ENCODE data around the gene C9orf57.

The C9orf57 gene

DNA sequence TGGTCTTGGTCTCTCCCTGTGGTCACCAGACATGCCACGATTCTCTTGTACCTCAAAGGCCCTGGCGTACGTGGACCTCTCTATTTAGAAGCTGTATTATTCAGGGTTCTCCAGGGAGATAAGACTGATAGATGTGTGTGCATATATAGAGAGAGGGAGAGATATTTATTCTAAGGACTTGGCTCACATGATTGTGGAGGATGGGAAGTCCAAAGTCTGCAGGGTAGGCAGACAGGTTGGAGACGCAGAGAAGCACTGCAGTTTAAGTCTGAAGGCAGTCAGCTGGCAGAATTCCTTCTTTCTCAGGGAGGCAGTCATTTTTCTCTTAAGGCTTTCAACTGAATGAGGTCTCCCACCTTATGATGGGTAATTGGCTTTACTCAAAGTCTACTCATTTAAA, 16.3 kb downstream of the C9orf57 start:
- H3K9me3 ChIP-seq (ENCODE audit: low read length), result no peaks in the 10 kb centered on the region
- no peak overlapping the region for H3K9ac ChIP-seq (ENCODE audit: low read length)

DNA sequence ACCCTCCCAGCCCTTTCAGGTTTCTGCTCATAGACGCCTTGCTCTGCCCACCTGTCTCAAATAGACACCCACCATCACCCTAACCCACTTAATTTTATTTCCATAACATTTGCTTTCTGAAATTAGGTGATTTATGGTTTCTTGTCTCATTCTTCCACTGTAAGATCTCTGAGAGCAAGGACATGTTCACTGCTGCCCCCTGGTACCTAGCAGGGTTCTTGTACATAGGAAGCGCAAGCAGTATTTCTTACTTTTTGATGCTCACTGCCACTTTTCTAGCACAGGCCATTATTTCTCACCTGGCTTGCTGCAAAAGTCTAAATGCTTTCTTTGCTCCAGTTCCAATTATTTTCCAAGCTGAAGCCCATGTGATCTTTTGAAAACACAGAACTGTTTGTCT, 16.8 kb downstream of the C9orf57 start:
- H3K27ac ChIP-seq (ENCODE audit: low read depth, low read length), result no peak overlapping the region
- H3K4me3 ChIP-seq (ENCODE audit: low read depth in 1 of 2, low read length in 2 of 2), result no peak overlapping the region
- no peaks in the 10 kb centered on the region for H3K27me3 ChIP-seq (ENCODE audit: control insufficient read depth in 1 of 2, insufficient read depth in 2 of 2, low read length in 2 of 2)
- no peaks in the 10 kb centered on the region for H3K4me1 ChIP-seq (ENCODE audit: insufficient read depth, low read length)
- no peaks in the 10 kb centered on the region for H3K36me3 ChIP-seq (ENCODE audit: insufficient read depth, low read length)
- no peaks in the 10 kb centered on the region for H3K9me3 ChIP-seq (ENCODE audit: low read length)
- H3K9ac ChIP-seq (ENCODE audit: low read length), result no peak overlapping the region

More for the DNA sequence above, 16.3 kb downstream of the C9orf57 start:
- Histone ChIP-seq H3K4me1 (ENCODE audit: insufficient read depth, low read length) (no peaks in the 10 kb centered on the region), H3K27me3 (ENCODE audit: control insufficient read depth in 1 of 2, insufficient read depth in 2 of 2, low read length in 2 of 2) (no peaks in the 10 kb centered on the region), H3K4me3 (ENCODE audit: low read depth in 1 of 2, low read length in 2 of 2) (no peak overlapping the region), H3K36me3 (ENCODE audit: insufficient read depth, low read length) (no peaks in the 10 kb centered on the region), H3K27ac (ENCODE audit: low read depth, low read length) (no peak overlapping the region)

DNA sequence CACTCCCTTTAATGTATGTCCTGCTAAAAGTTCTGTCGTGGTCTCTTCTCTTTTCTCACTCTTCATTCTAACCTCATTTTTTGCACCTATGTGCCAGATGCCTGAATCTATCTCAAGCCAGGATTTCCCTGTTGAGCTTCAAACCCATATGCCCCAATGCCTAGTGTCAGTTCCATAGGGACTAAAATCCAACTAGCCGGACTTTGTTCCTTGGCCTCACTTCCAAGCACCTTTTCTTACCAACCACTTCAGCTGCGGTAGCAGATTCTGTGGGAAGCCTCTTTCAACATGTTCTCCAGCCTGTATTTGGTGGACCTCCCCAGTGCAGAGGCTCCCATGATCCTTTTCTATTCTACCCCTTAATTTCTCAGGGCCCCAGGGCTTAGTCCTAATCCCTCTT, 17.5 kb downstream of the C9orf57 start:
- Histone ChIP-seq H3K4me1 (ENCODE audit: insufficient read depth, low read length) (no peaks in the 10 kb centered on the region), H3K4me3 (ENCODE audit: low read depth in 1 of 2, low read length in 2 of 2) (no peak overlapping the region), H3K9me3 (ENCODE audit: low read length) (no peaks in the 10 kb centered on the region), H3K27ac (ENCODE audit: low read depth, low read length) (no peak overlapping the region), H3K36me3 (ENCODE audit: insufficient read depth, low read length) (no peaks in the 10 kb centered on the region), H3K27me3 (ENCODE audit: control insufficient read depth in 1 of 2, insufficient read depth in 2 of 2, low read length in 2 of 2) (no peaks in the 10 kb centered on the region), H3K9ac (ENCODE audit: low read length) (no peak overlapping the region)

DNA sequence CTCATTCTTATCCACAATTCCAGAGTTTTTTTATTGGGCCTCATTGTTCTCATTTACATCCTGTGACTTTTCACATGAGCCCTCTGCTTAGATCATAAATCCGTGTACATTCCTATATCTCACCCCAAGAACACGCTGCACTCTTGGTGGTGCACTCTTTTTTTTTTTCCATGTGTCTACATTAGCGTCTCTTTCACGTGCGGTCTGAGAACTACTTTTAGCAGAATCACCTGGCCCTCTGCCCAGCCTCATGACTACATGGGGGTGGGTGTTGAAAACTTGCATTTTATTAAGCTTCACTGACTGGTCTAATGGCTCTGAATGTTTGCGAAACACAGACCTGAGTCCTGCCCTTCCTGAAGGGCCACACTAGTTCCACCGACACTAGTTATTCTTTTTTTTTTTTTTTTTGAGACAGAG, 18.6 kb downstream of the C9orf57 start:
- no peak overlapping the region for H3K27ac ChIP-seq (ENCODE audit: low read depth, low read length)

DNA sequence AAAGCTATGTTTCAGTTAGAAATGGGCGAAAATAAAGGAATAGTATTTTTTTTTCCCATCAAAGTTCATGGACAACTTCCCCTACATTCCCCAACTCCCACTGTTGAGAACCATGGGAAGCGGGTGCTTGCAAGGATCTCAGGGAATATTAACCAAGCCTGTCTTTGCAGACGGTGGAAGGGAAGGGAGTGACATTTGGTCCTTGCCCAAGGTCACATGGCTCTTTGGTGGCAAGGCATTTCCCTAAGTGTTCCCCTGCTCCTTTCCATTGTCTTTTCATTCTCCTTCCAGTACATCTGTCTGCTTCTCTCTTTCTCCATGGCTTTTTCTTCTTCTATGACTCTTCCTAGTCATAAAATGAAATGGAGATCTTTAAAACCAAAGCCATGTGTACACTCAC, 19.0 kb downstream of the C9orf57 start:
- no peak overlapping the region for H3K27ac ChIP-seq (ENCODE audit: low read depth, low read length)

More for the DNA sequence above, 18.6 kb downstream of the C9orf57 start:
- Histone ChIP-seq H3K9me3 (ENCODE audit: low read length) (no peaks in the 10 kb centered on the region), H3K4me3 (ENCODE audit: low read depth in 1 of 2, low read length in 2 of 2) (no peak overlapping the region), H3K4me1 (ENCODE audit: insufficient read depth, low read length) (no peaks in the 10 kb centered on the region), H3K36me3 (ENCODE audit: insufficient read depth, low read length) (no peaks in the 10 kb centered on the region), H3K27me3 (ENCODE audit: control insufficient read depth in 1 of 2, insufficient read depth in 2 of 2, low read length in 2 of 2) (no peaks in the 10 kb centered on the region), H3K9ac (ENCODE audit: low read length) (no peak overlapping the region)

DNA sequence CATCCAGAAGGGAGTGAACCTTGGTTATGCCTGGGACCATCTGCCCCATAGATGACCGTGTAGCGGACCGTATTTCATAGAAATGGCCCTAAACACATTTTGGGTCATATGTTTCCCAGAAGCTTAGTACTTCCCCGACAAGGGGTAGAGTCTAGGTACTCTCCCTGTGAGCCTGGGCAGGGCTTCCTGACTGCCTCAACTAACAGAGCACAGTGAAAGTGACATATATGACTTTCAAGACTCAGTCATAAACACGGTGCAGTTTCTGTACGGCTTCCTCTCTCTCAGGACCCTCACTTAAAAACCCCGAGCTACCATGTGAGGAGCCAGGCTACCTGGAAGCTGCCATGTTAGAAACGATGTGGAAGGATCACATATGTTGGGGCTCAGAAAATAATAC, 20.9 kb downstream of the C9orf57 start:
- H3K4me3 ChIP-seq (ENCODE audit: low read depth in 1 of 2, low read length in 2 of 2), result no peak overlapping the region

More for the DNA sequence above, 19.0 kb downstream of the C9orf57 start:
- Histone ChIP-seq H3K36me3 (ENCODE audit: insufficient read depth, low read length) (no peaks in the 10 kb centered on the region), H3K9me3 (ENCODE audit: low read length) (no peaks in the 10 kb centered on the region), H3K9ac (ENCODE audit: low read length) (no peak overlapping the region), H3K4me3 (ENCODE audit: low read depth in 1 of 2, low read length in 2 of 2) (no peak overlapping the region), H3K27me3 (ENCODE audit: control insufficient read depth in 1 of 2, insufficient read depth in 2 of 2, low read length in 2 of 2) (no peaks in the 10 kb centered on the region), H3K4me1 (ENCODE audit: insufficient read depth, low read length) (no peaks in the 10 kb centered on the region)

DNA sequence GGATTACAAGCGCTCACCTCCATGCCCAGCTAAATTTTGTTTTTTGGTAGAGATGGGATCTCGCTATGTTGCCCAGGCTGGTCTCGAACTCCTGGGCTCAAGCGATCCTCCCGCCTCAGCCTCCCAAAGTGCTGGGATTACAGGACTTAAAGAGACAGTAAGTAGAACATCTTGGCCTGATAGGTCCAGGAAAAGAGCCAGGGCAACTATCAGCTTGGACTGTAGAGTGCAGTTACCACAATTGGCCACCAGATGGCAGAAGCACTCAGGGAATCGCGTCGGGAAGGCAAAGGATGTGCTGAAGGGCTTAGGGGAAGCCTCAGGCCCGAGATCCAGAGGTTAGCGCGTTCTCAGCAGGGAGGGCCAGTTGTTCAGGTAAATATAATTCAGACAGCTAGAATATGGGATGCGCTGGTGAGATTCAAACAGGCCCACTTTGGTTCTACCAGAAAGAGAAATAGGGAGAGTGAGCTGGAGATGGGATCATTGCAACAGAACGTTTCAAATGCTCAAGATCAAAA, 21.5 kb downstream of the C9orf57 start:
- Histone ChIP-seq H3K4me1 (ENCODE audit: insufficient read depth, low read length) (no peaks in the 10 kb centered on the region), H3K9ac (ENCODE audit: low read length) (no peak overlapping the region), H3K27me3 (ENCODE audit: control insufficient read depth in 1 of 2, insufficient read depth in 2 of 2, low read length in 2 of 2) (no peaks in the 10 kb centered on the region), H3K9me3 (ENCODE audit: low read length) (no peaks in the 10 kb centered on the region), H3K36me3 (ENCODE audit: insufficient read depth, low read length) (no peaks in the 10 kb centered on the region), H3K4me3 (ENCODE audit: low read depth in 1 of 2, low read length in 2 of 2) (no peak overlapping the region), H3K27ac (ENCODE audit: low read depth, low read length) (no peak overlapping the region)

More for the DNA sequence above, 20.9 kb downstream of the C9orf57 start:
- no peaks in the 10 kb centered on the region for H3K36me3 ChIP-seq (ENCODE audit: insufficient read depth, low read length)
- no peaks in the 10 kb centered on the region for H3K27me3 ChIP-seq (ENCODE audit: control insufficient read depth in 1 of 2, insufficient read depth in 2 of 2, low read length in 2 of 2)
- no peaks in the 10 kb centered on the region for H3K4me1 ChIP-seq (ENCODE audit: insufficient read depth, low read length)
- no peaks in the 10 kb centered on the region for H3K9me3 ChIP-seq (ENCODE audit: low read length)
- H3K9ac ChIP-seq (ENCODE audit: low read length), result no peak overlapping the region
- no peak overlapping the region for H3K27ac ChIP-seq (ENCODE audit: low read depth, low read length)

DNA sequence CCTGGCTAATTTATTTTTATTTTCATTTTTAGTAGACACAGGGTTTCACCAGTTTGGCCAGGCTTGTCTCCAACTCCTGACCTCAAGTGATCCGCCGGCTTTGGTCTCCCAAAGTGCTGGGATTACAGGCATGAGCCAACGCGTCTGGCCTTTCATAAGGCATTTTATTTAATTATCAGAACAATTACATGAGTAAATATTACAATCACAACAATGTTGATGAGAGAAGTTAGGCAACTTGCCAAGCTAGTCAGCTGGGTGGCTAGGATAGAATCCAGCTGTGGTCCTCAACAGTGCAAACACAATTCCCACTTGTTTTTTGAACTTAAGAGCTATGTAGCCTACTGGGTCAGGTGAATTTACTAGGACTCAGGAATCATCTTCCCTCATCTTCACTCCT, 22.0 kb downstream of the C9orf57 start:
- Histone ChIP-seq H3K4me1 (ENCODE audit: insufficient read depth, low read length) (no peaks in the 10 kb centered on the region), H3K27ac (ENCODE audit: low read depth, low read length) (no peak overlapping the region), H3K9ac (ENCODE audit: low read length) (no peak overlapping the region), H3K27me3 (ENCODE audit: control insufficient read depth in 1 of 2, insufficient read depth in 2 of 2, low read length in 2 of 2) (no peaks in the 10 kb centered on the region), H3K36me3 (ENCODE audit: insufficient read depth, low read length) (no peaks in the 10 kb centered on the region), H3K9me3 (ENCODE audit: low read length) (no peaks in the 10 kb centered on the region), H3K4me3 (ENCODE audit: low read depth in 1 of 2, low read length in 2 of 2) (no peak overlapping the region)

DNA sequence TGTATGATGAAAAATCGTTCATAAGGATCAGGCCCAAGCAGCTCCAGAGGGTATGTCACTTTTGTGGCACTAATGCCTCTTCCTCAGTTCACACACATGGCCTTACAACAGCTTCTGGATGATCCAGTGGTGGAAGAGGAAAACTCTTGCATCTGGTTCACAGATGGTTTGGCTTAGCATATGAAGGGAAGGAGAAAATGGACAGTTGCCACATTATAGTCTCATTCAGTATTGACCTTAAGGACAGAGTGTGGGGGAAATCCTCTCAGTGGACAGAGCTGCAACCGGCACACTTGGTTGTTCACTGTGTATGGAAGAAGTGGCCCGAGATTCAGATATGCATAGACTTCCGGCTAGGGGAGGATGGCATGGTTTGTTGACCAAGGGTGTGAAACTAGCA, 22.8 kb downstream of the C9orf57 start:
- no peaks in the 10 kb centered on the region for H3K9me3 ChIP-seq (ENCODE audit: low read length)
- no peak overlapping the region for H3K27ac ChIP-seq (ENCODE audit: low read depth, low read length)
- no peaks in the 10 kb centered on the region for H3K36me3 ChIP-seq (ENCODE audit: insufficient read depth, low read length)
- no peak overlapping the region for H3K9ac ChIP-seq (ENCODE audit: low read length)
- no peaks in the 10 kb centered on the region for H3K27me3 ChIP-seq (ENCODE audit: control insufficient read depth in 1 of 2, insufficient read depth in 2 of 2, low read length in 2 of 2)
- H3K4me3 ChIP-seq (ENCODE audit: low read depth in 1 of 2, low read length in 2 of 2), result no peak overlapping the region
- H3K4me1 ChIP-seq (ENCODE audit: insufficient read depth, low read length), result no peaks in the 10 kb centered on the region

DNA sequence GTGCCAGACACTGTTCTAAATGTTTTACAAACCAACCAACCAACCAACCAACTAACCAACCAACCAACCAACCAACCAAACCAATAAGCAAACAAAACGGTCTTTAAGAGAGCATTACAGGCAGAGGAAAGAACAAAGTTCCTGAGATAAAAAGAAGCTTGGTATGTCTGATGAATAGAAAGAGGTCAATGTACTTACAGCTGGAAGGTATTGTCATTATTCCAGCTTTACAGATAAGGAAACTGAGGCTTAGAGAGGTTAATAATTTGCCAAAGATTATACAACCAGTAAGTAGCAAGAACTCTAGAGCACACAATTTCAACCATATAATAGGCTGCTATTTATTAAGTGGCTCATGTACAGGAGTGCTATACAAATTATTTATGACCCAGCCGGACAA, 29.6 kb downstream of the C9orf57 start:
- no peaks in the 10 kb centered on the region for H3K36me3 ChIP-seq (ENCODE audit: insufficient read depth, low read length)
- H3K4me1 ChIP-seq (ENCODE audit: insufficient read depth, low read length), result no peaks in the 10 kb centered on the region
- H3K9ac ChIP-seq (ENCODE audit: low read length), result no peak overlapping the region

DNA sequence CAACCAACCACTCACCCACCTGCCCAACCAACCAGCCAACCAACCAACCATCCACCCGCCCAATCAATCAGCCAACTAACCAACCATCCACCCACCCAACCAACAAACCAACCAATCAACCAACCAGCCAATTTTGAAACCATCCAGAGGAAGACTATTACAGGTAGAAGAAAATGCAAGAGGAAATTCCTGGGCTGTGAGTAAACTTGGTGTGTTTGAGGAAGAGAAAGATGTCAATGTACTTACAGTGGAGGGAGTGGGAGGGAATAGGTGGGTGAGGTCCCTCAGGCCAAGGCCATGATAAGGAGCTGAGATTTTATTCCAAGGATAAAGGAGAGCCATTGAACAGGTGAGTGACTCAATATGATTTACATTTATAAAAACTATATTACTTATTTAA, 30.4 kb downstream of the C9orf57 start:
- Histone ChIP-seq H3K4me3 (ENCODE audit: low read depth in 1 of 2, low read length in 2 of 2) (no peak overlapping the region), H3K9me3 (ENCODE audit: low read length) (no peaks in the 10 kb centered on the region), H3K4me1 (ENCODE audit: insufficient read depth, low read length) (no peaks in the 10 kb centered on the region), H3K9ac (ENCODE audit: low read length) (no peak overlapping the region), H3K27ac (ENCODE audit: low read depth, low read length) (no peak overlapping the region), H3K36me3 (ENCODE audit: insufficient read depth, low read length) (no peaks in the 10 kb centered on the region), H3K27me3 (ENCODE audit: control insufficient read depth in 1 of 2, insufficient read depth in 2 of 2, low read length in 2 of 2) (no peaks in the 10 kb centered on the region)

More for the DNA sequence above, 29.6 kb downstream of the C9orf57 start:
- Histone ChIP-seq H3K4me3 (ENCODE audit: low read depth in 1 of 2, low read length in 2 of 2) (no peak overlapping the region), H3K9me3 (ENCODE audit: low read length) (no peaks in the 10 kb centered on the region), H3K27ac (ENCODE audit: low read depth, low read length) (no peak overlapping the region), H3K27me3 (ENCODE audit: control insufficient read depth in 1 of 2, insufficient read depth in 2 of 2, low read length in 2 of 2) (no peaks in the 10 kb centered on the region)

DNA sequence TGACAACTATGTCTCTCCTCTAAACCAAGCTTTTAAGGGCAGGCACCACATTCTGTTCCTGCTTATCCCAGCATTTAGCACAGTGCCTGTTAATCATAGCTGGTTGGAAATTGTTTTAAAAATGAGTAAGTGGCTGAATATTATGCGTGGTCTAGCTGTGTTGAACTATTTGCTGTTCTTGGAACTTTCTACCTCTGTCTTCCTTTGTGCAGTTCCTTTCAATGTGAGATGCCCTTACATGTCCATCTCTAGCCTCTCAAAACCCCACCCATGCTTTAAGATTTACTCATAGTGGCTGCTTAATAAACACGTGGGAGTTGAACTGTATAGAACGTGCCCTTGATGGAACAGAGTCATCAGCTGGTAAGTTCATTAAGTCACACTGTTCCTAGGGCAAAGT, 34.5 kb downstream of the C9orf57 start:
- no peak overlapping the region for H3K9ac ChIP-seq (ENCODE audit: low read length)
- no peaks in the 10 kb centered on the region for H3K4me1 ChIP-seq (ENCODE audit: insufficient read depth, low read length)
- H3K27ac ChIP-seq (ENCODE audit: low read depth, low read length), result no peak overlapping the region
- H3K27me3 ChIP-seq (ENCODE audit: control insufficient read depth in 1 of 2, insufficient read depth in 2 of 2, low read length in 2 of 2), result no peaks in the 10 kb centered on the region
- no peak overlapping the region for H3K4me3 ChIP-seq (ENCODE audit: low read depth in 1 of 2, low read length in 2 of 2)
- no peaks in the 10 kb centered on the region for H3K9me3 ChIP-seq (ENCODE audit: low read length)
- H3K36me3 ChIP-seq (ENCODE audit: insufficient read depth, low read length), result no peaks in the 10 kb centered on the region
